ENCODE data around the gene TXNL4A. TPM values are rescaled to one million over a fixed set of nuclear protein-coding genes. Genes with fewer than 3 reads are reported as not detected.

Gene TXNL4A
- total RNA-seq: 64.0 and 74.2 TPM in 2 replicates

GRCh38 chr18:79988451-79989194, at the start of gene TXNL4A:
TXNL4A (minus strand) TSS chr18:79988563; CDS start chr18:79988392, 171 bp downstream.

GRCh38 chr18:80034068-80034851, 45.9 kb upstream of the TXNL4A start, which contains the start of gene RBFA:
RBFA (plus strand) TSS chr18:80034434; CDS start chr18:80034496, 62 bp downstream.

GRCh38 chr18:79964330-79965118, 23.8 kb downstream of the TXNL4A start, which contains the start of gene HSBP1L1:
HSBP1L1 (plus strand) TSS chr18:79964643; CDS start chr18:79964736, 93 bp downstream.

GRCh38 chr18:79951545-79952455, 36.6 kb downstream of the TXNL4A start, which contains the start of gene SLC66A2:
SLC66A2 (minus strand) TSS chr18:79951653; CDS start chr18:79950926, 727 bp downstream.

Other genes starting within 250 kb of the TXNL4A start
- gene KCNG2, start 190.6 kb downstream of the TXNL4A start, total RNA-seq: 0.21 TPM in 1 of 2 replicates, not detected in the other
- gene SLC66A2, start 36.9 kb downstream of the TXNL4A start, total RNA-seq: 49.1 and 49.4 TPM in 2 replicates
- gene HSBP1L1, start 23.9 kb downstream of the TXNL4A start, total RNA-seq: 30.8 and 56.3 TPM in 2 replicates
- 39.9 and 45.7 TPM in 2 replicates for gene RBFA, start 45.9 kb upstream of the TXNL4A start, total RNA-seq
- 13.6 and 20.0 TPM in 2 replicates for gene ADNP2, start 120.7 kb upstream of the TXNL4A start, total RNA-seq

Data from airway epithelial cell (primary cell).